ENCODE data around the gene TRIL. TPM values are rescaled to one million over a fixed set of nuclear protein-coding genes. Genes with fewer than 3 reads are reported as not detected.

Gene TRIL
- total RNA-seq, 1 donor from 2014 or later, result 1.4 TPM

GRCh38 chr7:28955718-28956607 lies 2.2 kb downstream of the TRIL start:
- peaks cover 17% of the 10 kb centered on the region for H3K27me3 Mint-ChIP-seq (ENCODE audit: unreplicated experiment)
- peak overlapping the region; percentile 20 for H3K4me3 Mint-ChIP-seq (ENCODE audit: unreplicated experiment)
- peak; percentile 86 for DNase-seq
- TF ChIP-seq CTCF (IDR thresholded peaks at IDR 0.05; ENCODE audit: partially characterized antibody, unreplicated experiment), result peak; percentile 75
- H3K27ac Mint-ChIP-seq (ENCODE audit: unreplicated experiment), result no peak overlapping the region
- H3K36me3 Mint-ChIP-seq (ENCODE audit: unreplicated experiment), result no peaks in the 10 kb centered on the region
- peaks cover 5% of the 10 kb centered on the region for H3K4me1 Mint-ChIP-seq (ENCODE audit: low read depth, unreplicated experiment)
- peaks cover 6% of the 10 kb centered on the region for H3K9me3 Mint-ChIP-seq (ENCODE audit: unreplicated experiment)

- Mint-ChIP-seq H3K9me3 (ENCODE audit: unreplicated experiment) (peaks cover 6% of the 10 kb centered on the region), H3K27ac (ENCODE audit: unreplicated experiment) (no peak overlapping the region), H3K4me1 (ENCODE audit: low read depth, unreplicated experiment) (peaks cover 5% of the 10 kb centered on the region), H3K27me3 (ENCODE audit: unreplicated experiment) (peaks cover 17% of the 10 kb centered on the region), H3K36me3 (ENCODE audit: unreplicated experiment) (no peaks in the 10 kb centered on the region), H3K4me3 (ENCODE audit: unreplicated experiment) (peak overlapping the region; percentile 20)
- no peak for TF ChIP-seq CTCF (IDR thresholded peaks at IDR 0.05; ENCODE audit: partially characterized antibody, unreplicated experiment)
- DNase-seq, result no peak
Observed at GRCh38 chr7:28955356-28955717, 2.8 kb downstream of the TRIL start.

GRCh38 chr7:28954946-28955345 lies 3.2 kb downstream of the TRIL start:
- Mint-ChIP-seq H3K9me3 (ENCODE audit: unreplicated experiment) (peaks cover 6% of the 10 kb centered on the region), H3K27ac (ENCODE audit: unreplicated experiment) (no peak overlapping the region), H3K4me3 (ENCODE audit: unreplicated experiment) (no peak overlapping the region), H3K36me3 (ENCODE audit: unreplicated experiment) (no peaks in the 10 kb centered on the region), H3K4me1 (ENCODE audit: low read depth, unreplicated experiment) (peaks cover 5% of the 10 kb centered on the region), H3K27me3 (ENCODE audit: unreplicated experiment) (peaks cover 17% of the 10 kb centered on the region)
- DNase-seq, result no peak
- TF ChIP-seq CTCF (IDR thresholded peaks at IDR 0.05; ENCODE audit: partially characterized antibody, unreplicated experiment), result no peak

GRCh38 chr7:28954471-28954870 lies 3.7 kb downstream of the TRIL start:
- peaks cover 14% of the 10 kb centered on the region for H3K27me3 Mint-ChIP-seq (ENCODE audit: unreplicated experiment)
- peaks cover 5% of the 10 kb centered on the region for H3K4me1 Mint-ChIP-seq (ENCODE audit: low read depth, unreplicated experiment)
- H3K9me3 Mint-ChIP-seq (ENCODE audit: unreplicated experiment), result peaks cover 6% of the 10 kb centered on the region
- no peak overlapping the region for H3K4me3 Mint-ChIP-seq (ENCODE audit: unreplicated experiment)
- no peak overlapping the region for H3K27ac Mint-ChIP-seq (ENCODE audit: unreplicated experiment)
- no peak for TF ChIP-seq CTCF (IDR thresholded peaks at IDR 0.05; ENCODE audit: partially characterized antibody, unreplicated experiment)
- no peak for DNase-seq
- H3K36me3 Mint-ChIP-seq (ENCODE audit: unreplicated experiment), result peaks cover 2% of the 10 kb centered on the region

GRCh38 chr7:28953633-28954032 lies 4.5 kb downstream of the TRIL start:
- no peak overlapping the region for H3K27ac Mint-ChIP-seq (ENCODE audit: unreplicated experiment)
- TF ChIP-seq CTCF (IDR thresholded peaks at IDR 0.05; ENCODE audit: partially characterized antibody, unreplicated experiment), result no peak
- H3K9me3 Mint-ChIP-seq (ENCODE audit: unreplicated experiment), result peaks cover 2% of the 10 kb centered on the region
- H3K36me3 Mint-ChIP-seq (ENCODE audit: unreplicated experiment), result peaks cover 3% of the 10 kb centered on the region
- DNase-seq, result no peak
- no peak overlapping the region for H3K4me3 Mint-ChIP-seq (ENCODE audit: unreplicated experiment)
- peaks cover 7% of the 10 kb centered on the region for H3K27me3 Mint-ChIP-seq (ENCODE audit: unreplicated experiment)
- peaks cover 1% of the 10 kb centered on the region for H3K4me1 Mint-ChIP-seq (ENCODE audit: low read depth, unreplicated experiment)

All from glutamatergic neuron (in vitro differentiated cells).